ENCODE measurements around the gene STK32B. TPM values are rescaled to one million over a fixed set of nuclear protein-coding genes. Genes with fewer than 3 reads are reported as not detected.

The STK32B gene
- total RNA-seq, 1 experiment from 2014 or later, result 15.1 TPM

DNA sequence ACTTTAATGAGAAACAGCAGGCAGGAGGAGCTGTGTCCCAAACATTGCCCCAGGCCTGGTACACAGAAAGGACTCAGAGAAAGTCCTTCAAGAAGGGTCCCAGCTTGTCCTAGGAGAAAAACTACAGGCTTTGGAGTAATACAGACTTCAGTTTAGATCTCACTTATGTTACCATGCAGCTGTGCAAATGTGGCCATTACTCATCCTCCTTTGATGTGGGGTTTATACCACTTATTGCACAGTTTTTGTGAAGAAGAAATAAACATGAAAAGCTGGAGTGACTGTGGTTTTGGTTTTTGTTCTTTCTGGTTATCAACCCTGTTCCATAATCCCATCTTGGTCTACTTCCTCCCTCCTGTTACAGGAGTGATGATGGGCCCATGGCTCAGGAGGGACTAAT is 23.9 kb upstream of the STK32B start:
- BruUV-seq (replicated peaks), result no TSS peak
- Histone ChIP-seq H3K27me3 (replicated peaks; ENCODE audit: insufficient read depth, low read depth, low read length, poor library complexity) (no peaks in the 10 kb centered on the region), H3K27ac (ENCODE audit: low read depth, low read length, poor library complexity, severe bottlenecking) (no peak overlapping the region), H3K9me3 (ENCODE audit: low read depth, low read length, poor library complexity, severe bottlenecking) (no peaks in the 10 kb centered on the region), H3K4me3 (ENCODE audit: low read depth, low read length, poor library complexity, severe bottlenecking) (no peak overlapping the region), H3K36me3 (ENCODE audit: insufficient read depth, low read length, poor library complexity, severe bottlenecking) (no peaks in the 10 kb centered on the region), H3K4me1 (ENCODE audit: insufficient read depth, low read length, poor library complexity, severe bottlenecking) (no peaks in the 10 kb centered on the region)
- intact Hi-C loops (cut with micrococcal nuclease; ENCODE audit: unreplicated experiment), result no loop called here
- POLR2A ChIA-PET (ENCODE audit: low non-redundant PET), result no interaction called here
- CTCF ChIA-PET, result no interaction called here
- DNase-seq (ENCODE audit: low spot score), result no peak
- TF ChIP-seq, protein P1, sequence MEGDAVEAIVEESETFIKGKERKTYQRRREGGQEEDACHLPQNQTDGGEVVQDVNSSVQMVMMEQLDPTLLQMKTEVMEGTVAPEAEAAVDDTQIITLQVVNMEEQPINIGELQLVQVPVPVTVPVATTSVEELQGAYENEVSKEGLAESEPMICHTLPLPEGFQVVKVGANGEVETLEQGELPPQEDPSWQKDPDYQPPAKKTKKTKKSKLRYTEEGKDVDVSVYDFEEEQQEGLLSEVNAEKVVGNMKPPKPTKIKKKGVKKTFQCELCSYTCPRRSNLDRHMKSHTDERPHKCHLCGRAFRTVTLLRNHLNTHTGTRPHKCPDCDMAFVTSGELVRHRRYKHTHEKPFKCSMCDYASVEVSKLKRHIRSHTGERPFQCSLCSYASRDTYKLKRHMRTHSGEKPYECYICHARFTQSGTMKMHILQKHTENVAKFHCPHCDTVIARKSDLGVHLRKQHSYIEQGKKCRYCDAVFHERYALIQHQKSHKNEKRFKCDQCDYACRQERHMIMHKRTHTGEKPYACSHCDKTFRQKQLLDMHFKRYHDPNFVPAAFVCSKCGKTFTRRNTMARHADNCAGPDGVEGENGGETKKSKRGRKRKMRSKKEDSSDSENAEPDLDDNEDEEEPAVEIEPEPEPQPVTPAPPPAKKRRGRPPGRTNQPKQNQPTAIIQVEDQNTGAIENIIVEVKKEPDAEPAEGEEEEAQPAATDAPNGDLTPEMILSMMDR (conservative IDR thresholded peaks at IDR 0.05; ENCODE audit: low read depth, low read length), result no peak
- TF ChIP-seq EZH2 (IDR thresholded peaks at IDR 0.05; ENCODE audit: borderline replicate concordance, low read depth, low read length, poor library complexity, severe bottlenecking), result no peak

DNA sequence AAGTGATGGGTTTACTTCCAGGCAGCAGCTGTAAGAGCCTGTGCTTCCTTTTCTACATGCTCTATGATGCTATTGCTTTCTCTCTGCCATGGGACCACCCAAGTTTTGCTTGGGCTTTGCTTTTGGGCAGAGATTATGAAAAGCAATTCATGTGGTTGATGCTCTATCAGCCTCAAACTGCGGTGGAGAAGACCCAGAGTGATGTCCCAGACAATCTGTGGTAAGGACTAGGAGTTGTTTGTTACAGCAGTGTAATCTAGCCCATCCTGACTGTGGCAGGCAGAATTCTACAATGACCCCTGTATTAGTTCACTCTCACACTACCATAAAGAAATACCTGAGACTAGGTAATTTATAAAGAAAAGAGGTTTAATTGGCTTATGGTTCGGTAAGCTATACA is 22.8 kb upstream of the STK32B start:
- no peaks in the 10 kb centered on the region for H3K9me3 ChIP-seq (ENCODE audit: low read depth, low read length, poor library complexity, severe bottlenecking)
- no peak overlapping the region for H3K4me3 ChIP-seq (ENCODE audit: low read depth, low read length, poor library complexity, severe bottlenecking)
- H3K4me1 ChIP-seq (ENCODE audit: insufficient read depth, low read length, poor library complexity, severe bottlenecking), result no peaks in the 10 kb centered on the region
- POLR2A ChIA-PET (ENCODE audit: low non-redundant PET), result no interaction called here
- intact Hi-C loops (cut with micrococcal nuclease; ENCODE audit: unreplicated experiment), result no loop called here
- TF ChIP-seq, protein P1 (conservative IDR thresholded peaks at IDR 0.05; ENCODE audit: low read depth, low read length), result no peak
- TF ChIP-seq EZH2 (IDR thresholded peaks at IDR 0.05; ENCODE audit: borderline replicate concordance, low read depth, low read length, poor library complexity, severe bottlenecking), result no peak
- no peaks in the 10 kb centered on the region for H3K27me3 ChIP-seq (replicated peaks; ENCODE audit: insufficient read depth, low read depth, low read length, poor library complexity)
- CTCF ChIA-PET, result no interaction called here
- H3K27ac ChIP-seq (ENCODE audit: low read depth, low read length, poor library complexity, severe bottlenecking), result no peak overlapping the region
- BruUV-seq (replicated peaks), result no TSS peak
- no peaks in the 10 kb centered on the region for H3K36me3 ChIP-seq (ENCODE audit: insufficient read depth, low read length, poor library complexity, severe bottlenecking)
- no peak for DNase-seq (ENCODE audit: low spot score)

DNA sequence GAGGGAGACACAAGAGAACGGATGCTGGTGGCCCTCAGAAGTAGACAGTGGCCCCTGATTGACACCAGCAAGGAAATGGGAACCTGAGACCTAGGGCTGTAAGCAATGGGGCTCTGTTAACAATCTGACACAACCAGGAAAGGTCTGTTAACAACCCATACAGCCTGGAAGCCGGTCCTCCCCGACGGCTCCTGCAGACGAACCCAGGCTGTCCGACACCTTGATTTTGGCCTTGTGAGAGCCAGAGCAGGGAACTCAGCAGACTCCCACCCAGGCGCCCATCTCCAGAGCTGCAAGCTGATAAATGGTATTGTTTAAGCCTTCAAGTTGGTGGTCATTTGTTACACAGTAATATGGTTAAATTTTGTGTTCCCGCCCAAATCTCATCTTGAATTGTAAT is 21.8 kb upstream of the STK32B start:
- BruUV-seq (replicated peaks), result no TSS peak
- Histone ChIP-seq H3K36me3 (ENCODE audit: insufficient read depth, low read length, poor library complexity, severe bottlenecking) (no peaks in the 10 kb centered on the region), H3K4me3 (ENCODE audit: low read depth, low read length, poor library complexity, severe bottlenecking) (no peak overlapping the region), H3K4me1 (ENCODE audit: insufficient read depth, low read length, poor library complexity, severe bottlenecking) (no peaks in the 10 kb centered on the region), H3K9me3 (ENCODE audit: low read depth, low read length, poor library complexity, severe bottlenecking) (no peaks in the 10 kb centered on the region), H3K27me3 (replicated peaks; ENCODE audit: insufficient read depth, low read depth, low read length, poor library complexity) (no peaks in the 10 kb centered on the region), H3K27ac (ENCODE audit: low read depth, low read length, poor library complexity, severe bottlenecking) (no peak overlapping the region)
- POLR2A ChIA-PET (ENCODE audit: low non-redundant PET), result no interaction called here
- TF ChIP-seq EZH2 (IDR thresholded peaks at IDR 0.05; ENCODE audit: borderline replicate concordance, low read depth, low read length, poor library complexity, severe bottlenecking), result no peak
- TF ChIP-seq, protein P1 (conservative IDR thresholded peaks at IDR 0.05; ENCODE audit: low read depth, low read length), result no peak
- no peak for DNase-seq (ENCODE audit: low spot score)
- CTCF ChIA-PET, result no interaction called here
- intact Hi-C loops (cut with micrococcal nuclease; ENCODE audit: unreplicated experiment), result no loop called here

Measured in A673 (cell line).